A549 (cell line): ENCODE results near the gene TET2.

Source experiments
- BHLHE40 ChIP-seq: IDR thresholded peaks from 2 replicates; pipeline ENCODE4 v1.6.1; 2012; ENCODE audit warnings: low read depth, low read length, inconsistent platforms
- CEBPB ChIP-seq, 2 experiments: fragments of >200 bp in 1 of 2; sonication (Bioruptor Twin) in 1 of 2; formaldehyde crosslinking in 1 of 2; IDR thresholded peaks; 2 replicates each; pipeline ENCODE4 v1.6.1; 2012 to 2016
- EP300 ChIP-seq, 2 experiments: fragments of >200 bp; sonication (Bioruptor Twin); formaldehyde crosslinking; IDR thresholded peaks; 2 replicates in 1 of 2; 3 replicates in 1 of 2; pipeline ENCODE4 v1.6.1; 2016 to 2017
- ZNF302 ChIP-seq: fragments of 250-450 bp; sonication (Bioruptor Pico); IDR thresholded peaks from 2 replicates; pipeline ENCODE4 v1.9.0; 2021; ENCODE audit warnings: inconsistent platforms, mild to moderate bottlenecking, moderate library complexity
- ZSCAN20 ChIP-seq: fragments of 250-450 bp; sonication (Bioruptor Pico); IDR thresholded peaks from 2 replicates; pipeline ENCODE4 v1.8.0; 2022; ENCODE audit warnings: mild to moderate bottlenecking, moderate library complexity
- TF ChIP-seq, protein P1 (sequence below): fragments of >200 bp; sonication (Bioruptor Twin); formaldehyde crosslinking; IDR thresholded peaks from 3 replicates; pipeline ENCODE4 v1.5.1; 2016
- TF ChIP-seq, protein P2 (sequence below): IDR thresholded peaks from 2 replicates; pipeline ENCODE4 v1.6.1; 2012
- TF ChIP-seq, protein P3 (sequence below): fragments of 200-600 bp; sonication (generic); IDR thresholded peaks from 2 replicates; pipeline ENCODE4 v1.6.1; 2016; ENCODE audit warnings: antibody characterized with exemption, mild to moderate bottlenecking, moderate library complexity

DNA sequence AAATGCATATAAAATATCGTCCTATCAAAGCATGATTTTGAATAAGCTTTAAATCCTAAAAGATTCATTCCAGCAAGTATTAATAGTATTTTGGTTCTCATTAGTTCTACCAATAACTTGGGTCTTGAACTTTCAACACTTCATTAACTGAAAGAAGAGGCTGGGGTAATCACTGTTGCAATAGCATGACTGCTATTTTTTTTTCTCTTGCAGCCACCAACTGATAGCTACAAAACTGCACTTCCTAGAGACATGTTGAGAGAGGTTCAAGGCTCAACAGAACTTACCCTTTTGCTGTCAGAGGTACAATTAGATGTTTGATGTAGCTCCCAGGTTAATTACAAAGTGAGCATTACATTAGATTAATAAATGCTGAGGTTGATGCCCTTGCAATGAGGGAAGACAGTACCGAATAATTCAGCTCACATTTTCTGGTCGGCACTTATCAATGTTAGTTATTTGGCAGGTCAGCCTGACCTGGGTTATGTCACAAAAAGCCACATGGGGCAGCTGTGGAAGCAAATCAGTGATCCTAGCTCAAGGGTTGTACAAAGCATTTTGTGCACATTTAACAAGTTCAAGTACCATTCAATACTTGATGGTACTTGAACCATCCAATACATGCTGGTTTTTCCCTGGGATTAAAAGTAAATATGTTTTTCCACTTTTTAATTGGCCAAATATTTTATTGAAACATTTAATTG lies 29.9 kb upstream of the TET2 start:
- TF ChIP-seq ZNF302 (CRISPR knock-in tag) (no peak), EP300 (IDR thresholded peaks at IDR 0.05) (no peak), CEBPB (IDR thresholded peaks at IDR 0.05) (no peak), BHLHE40 (no peak), ZSCAN20 (CRISPR knock-in tag) (no peak)
- TF ChIP-seq, protein P1, sequence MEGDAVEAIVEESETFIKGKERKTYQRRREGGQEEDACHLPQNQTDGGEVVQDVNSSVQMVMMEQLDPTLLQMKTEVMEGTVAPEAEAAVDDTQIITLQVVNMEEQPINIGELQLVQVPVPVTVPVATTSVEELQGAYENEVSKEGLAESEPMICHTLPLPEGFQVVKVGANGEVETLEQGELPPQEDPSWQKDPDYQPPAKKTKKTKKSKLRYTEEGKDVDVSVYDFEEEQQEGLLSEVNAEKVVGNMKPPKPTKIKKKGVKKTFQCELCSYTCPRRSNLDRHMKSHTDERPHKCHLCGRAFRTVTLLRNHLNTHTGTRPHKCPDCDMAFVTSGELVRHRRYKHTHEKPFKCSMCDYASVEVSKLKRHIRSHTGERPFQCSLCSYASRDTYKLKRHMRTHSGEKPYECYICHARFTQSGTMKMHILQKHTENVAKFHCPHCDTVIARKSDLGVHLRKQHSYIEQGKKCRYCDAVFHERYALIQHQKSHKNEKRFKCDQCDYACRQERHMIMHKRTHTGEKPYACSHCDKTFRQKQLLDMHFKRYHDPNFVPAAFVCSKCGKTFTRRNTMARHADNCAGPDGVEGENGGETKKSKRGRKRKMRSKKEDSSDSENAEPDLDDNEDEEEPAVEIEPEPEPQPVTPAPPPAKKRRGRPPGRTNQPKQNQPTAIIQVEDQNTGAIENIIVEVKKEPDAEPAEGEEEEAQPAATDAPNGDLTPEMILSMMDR, result no peak
- TF ChIP-seq, protein P2, sequence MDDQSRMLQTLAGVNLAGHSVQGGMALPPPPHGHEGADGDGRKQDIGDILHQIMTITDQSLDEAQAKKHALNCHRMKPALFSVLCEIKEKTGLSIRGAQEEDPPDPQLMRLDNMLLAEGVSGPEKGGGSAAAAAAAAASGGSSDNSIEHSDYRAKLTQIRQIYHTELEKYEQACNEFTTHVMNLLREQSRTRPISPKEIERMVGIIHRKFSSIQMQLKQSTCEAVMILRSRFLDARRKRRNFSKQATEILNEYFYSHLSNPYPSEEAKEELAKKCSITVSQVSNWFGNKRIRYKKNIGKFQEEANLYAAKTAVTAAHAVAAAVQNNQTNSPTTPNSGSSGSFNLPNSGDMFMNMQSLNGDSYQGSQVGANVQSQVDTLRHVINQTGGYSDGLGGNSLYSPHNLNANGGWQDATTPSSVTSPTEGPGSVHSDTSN, result no peak
- TF ChIP-seq, protein P3, sequence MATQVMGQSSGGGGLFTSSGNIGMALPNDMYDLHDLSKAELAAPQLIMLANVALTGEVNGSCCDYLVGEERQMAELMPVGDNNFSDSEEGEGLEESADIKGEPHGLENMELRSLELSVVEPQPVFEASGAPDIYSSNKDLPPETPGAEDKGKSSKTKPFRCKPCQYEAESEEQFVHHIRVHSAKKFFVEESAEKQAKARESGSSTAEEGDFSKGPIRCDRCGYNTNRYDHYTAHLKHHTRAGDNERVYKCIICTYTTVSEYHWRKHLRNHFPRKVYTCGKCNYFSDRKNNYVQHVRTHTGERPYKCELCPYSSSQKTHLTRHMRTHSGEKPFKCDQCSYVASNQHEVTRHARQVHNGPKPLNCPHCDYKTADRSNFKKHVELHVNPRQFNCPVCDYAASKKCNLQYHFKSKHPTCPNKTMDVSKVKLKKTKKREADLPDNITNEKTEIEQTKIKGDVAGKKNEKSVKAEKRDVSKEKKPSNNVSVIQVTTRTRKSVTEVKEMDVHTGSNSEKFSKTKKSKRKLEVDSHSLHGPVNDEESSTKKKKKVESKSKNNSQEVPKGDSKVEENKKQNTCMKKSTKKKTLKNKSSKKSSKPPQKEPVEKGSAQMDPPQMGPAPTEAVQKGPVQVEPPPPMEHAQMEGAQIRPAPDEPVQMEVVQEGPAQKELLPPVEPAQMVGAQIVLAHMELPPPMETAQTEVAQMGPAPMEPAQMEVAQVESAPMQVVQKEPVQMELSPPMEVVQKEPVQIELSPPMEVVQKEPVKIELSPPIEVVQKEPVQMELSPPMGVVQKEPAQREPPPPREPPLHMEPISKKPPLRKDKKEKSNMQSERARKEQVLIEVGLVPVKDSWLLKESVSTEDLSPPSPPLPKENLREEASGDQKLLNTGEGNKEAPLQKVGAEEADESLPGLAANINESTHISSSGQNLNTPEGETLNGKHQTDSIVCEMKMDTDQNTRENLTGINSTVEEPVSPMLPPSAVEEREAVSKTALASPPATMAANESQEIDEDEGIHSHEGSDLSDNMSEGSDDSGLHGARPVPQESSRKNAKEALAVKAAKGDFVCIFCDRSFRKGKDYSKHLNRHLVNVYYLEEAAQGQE, result no peak
